ENCODE results near the gene CDK5.

CDK5 gene

DNA sequence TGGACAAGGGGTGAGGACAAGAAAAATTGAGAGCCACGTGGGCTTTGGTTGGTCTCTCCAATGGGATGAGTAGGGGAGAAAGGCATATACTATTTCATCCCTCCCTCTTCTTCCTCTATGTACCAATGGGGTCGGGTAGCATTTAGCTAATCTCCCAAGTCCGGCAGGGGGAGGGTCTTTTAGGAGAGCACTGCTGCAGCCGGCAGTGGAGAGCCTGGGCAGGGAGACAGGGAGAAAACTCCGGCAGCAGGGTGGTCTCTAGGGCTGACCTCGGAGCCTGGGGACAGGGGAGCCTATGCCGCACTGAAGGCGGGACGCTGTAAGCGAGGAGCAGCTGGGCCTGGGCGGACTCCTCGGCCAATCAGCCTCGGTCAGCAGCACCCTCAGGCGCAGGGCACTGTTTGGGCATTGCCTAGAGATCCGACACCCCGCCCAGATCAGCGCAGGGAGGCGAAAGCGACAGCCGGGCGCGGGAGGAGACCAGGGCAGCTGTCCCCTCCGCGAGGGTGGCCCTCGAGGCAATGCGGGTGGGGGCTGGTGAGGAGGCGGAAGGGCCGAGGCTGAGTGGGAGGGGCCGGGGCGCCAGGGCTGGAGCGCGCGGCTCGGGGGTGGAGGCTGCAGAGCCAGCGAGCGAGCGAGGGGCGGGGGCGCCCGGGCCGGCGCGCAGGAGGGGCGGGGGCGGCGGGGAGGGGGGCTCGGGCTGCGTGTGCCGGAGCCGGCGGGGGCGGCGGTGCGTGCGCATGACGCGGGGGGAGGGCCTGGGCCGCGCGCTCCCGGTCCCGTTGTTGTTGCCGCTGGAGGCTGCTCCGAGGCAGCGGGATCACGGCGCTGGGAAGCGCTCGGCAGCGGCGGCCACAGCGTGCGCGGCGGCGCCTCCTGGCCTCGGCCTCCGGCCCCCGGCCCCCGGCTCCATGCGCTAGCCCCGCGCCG is 28.3 kb upstream of the CDK5 start, which contains the start of gene AGAP3:
Gene AGAP3, plus strand, starts transcription at position 785 of the 930 bp plus-strand sequence. CDS start 267 bp downstream, outside the sequence.
- peak; percentile 92 for DNase-seq (ENCODE audit: low read depth)
- H3K9me3 ChIP-seq (ENCODE audit: control insufficient read depth, low read length) = no peaks in the 10 kb centered on the region

DNA sequence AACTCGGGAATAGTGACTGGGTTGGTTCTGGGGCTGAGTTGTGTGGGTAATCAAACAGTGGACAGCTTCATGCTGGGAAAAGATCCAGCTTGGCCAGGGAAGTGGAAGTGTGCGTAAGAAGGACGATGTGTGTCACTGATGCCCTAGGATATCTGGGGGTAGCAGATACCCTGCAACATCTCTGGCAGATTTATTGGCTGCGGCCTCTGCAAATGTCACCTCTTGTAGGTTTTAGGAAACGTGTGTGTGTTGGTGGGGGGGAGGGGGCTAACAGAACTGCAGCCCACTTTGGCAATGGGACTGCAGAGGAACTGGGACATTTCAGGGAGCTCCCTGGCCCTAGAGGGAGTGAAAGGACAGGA is 27.6 kb upstream of the CDK5 start:
- DNase-seq (ENCODE audit: low read depth) = no peak
- Histone ChIP-seq H3K4me1 (ENCODE audit: control insufficient read depth, insufficient read depth, low read length) (peaks cover 57% of the 10 kb centered on the region), H3K27me3 (replicated peaks; ENCODE audit: control insufficient read depth, insufficient read depth, low read length) (no peaks in the 10 kb centered on the region), H3K4me3 (ENCODE audit: low read length) (peak overlapping the region; percentile 80), H3K9ac (ENCODE audit: low read length) (peak overlapping the region; percentile 90), H3K36me3 (ENCODE audit: control insufficient read depth, insufficient read depth, low read length, severe bottlenecking) (no peaks in the 10 kb centered on the region), H3K9me3 (ENCODE audit: control insufficient read depth, low read length) (no peaks in the 10 kb centered on the region)

More for the DNA sequence above, 28.3 kb upstream of the CDK5 start, which contains the start of gene AGAP3:
- H3K9ac ChIP-seq (ENCODE audit: low read length) = peak within 1 kb of the TSS; percentile 90
- no peaks in the 10 kb centered on the region for H3K27me3 ChIP-seq (replicated peaks; ENCODE audit: control insufficient read depth, insufficient read depth, low read length)
- no peaks in the 10 kb centered on the region for H3K36me3 ChIP-seq (ENCODE audit: control insufficient read depth, insufficient read depth, low read length, severe bottlenecking)
- peak within 1 kb of the TSS; percentile 93 for H3K4me3 ChIP-seq (ENCODE audit: low read length)
- peaks cover 63% of the 10 kb centered on the region for H3K4me1 ChIP-seq (ENCODE audit: control insufficient read depth, insufficient read depth, low read length)

DNA sequence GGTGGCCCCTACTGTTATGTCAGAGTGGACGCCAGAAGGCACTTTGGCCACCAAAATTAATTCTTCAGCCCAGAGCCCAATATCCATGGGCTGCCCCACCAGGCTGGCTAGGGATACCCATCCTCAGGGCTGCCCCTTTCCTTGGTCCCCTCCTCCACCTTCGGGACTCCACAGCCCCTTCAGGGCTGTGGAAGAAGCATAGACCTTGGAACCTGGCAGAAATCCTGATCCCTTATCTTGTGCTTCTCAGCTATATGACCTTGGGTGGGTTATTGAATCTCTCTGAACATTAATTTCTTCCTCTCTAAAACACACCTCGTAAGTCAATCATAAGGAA is 26.1 kb upstream of the CDK5 start:
- Histone ChIP-seq H3K9ac (ENCODE audit: low read length) (peak overlapping the region; percentile 99), H3K4me3 (ENCODE audit: low read length) (peak overlapping the region; percentile 94), H3K9me3 (ENCODE audit: control insufficient read depth, low read length) (no peaks in the 10 kb centered on the region), H3K27me3 (replicated peaks; ENCODE audit: control insufficient read depth, insufficient read depth, low read length) (no peaks in the 10 kb centered on the region), H3K36me3 (ENCODE audit: control insufficient read depth, insufficient read depth, low read length, severe bottlenecking) (no peaks in the 10 kb centered on the region), H3K4me1 (ENCODE audit: control insufficient read depth, insufficient read depth, low read length) (peaks cover 53% of the 10 kb centered on the region)
- no peak for DNase-seq (ENCODE audit: low read depth)

DNA sequence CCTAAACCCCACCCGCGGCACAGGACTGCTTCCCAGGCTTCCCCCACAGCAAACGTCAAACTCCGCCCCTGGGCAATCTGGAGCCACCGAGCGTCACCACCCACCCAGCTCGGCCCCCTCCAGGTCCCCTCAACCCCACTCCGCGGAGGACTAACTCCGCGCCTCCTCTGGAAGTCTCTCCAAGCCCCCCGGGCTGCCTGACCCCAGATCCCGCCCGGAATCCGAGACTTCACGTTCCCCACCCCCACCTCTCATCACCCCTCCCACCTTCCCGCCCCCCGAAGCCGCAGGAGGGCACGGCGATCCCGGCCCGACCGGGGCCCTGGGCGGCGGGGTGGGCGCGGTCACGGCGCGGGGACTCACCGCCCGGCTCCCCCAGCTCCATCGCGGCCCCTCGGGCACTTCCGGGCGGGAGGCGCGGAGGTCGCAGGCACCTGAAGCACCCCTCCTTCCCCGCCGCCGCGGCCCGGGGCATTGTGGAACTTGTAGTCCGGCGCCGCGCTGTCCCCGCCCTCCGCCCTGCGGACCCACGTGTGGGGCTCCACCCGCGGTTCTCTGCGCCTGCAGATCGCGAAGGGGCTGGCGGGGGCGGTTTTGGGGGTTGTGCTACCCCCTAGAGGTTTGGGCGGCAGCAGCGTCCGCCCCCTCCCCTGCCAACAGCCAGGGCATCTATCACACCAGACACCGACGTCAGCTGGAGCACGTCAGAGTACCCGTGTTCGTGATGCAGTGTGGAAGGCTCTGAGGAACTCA is 25.6 kb upstream of the CDK5 start, which contains the start of gene TMUB1:
Gene TMUB1, minus strand, starts transcription at position 423 of the 753 bp plus-strand sequence. CDS start 930 bp downstream, outside the sequence.
- no peaks in the 10 kb centered on the region for H3K36me3 ChIP-seq (ENCODE audit: control insufficient read depth, insufficient read depth, low read length, severe bottlenecking)
- peak within 1 kb of the TSS; percentile 99 for H3K9ac ChIP-seq (ENCODE audit: low read length)
- H3K27me3 ChIP-seq (replicated peaks; ENCODE audit: control insufficient read depth, insufficient read depth, low read length) = no peaks in the 10 kb centered on the region
- peak within 1 kb of the TSS; percentile 94 for H3K4me3 ChIP-seq (ENCODE audit: low read length)
- peaks cover 53% of the 10 kb centered on the region for H3K4me1 ChIP-seq (ENCODE audit: control insufficient read depth, insufficient read depth, low read length)
- no peaks in the 10 kb centered on the region for H3K9me3 ChIP-seq (ENCODE audit: control insufficient read depth, low read length)
- DNase-seq (ENCODE audit: low read depth) = peak; percentile 85

DNA sequence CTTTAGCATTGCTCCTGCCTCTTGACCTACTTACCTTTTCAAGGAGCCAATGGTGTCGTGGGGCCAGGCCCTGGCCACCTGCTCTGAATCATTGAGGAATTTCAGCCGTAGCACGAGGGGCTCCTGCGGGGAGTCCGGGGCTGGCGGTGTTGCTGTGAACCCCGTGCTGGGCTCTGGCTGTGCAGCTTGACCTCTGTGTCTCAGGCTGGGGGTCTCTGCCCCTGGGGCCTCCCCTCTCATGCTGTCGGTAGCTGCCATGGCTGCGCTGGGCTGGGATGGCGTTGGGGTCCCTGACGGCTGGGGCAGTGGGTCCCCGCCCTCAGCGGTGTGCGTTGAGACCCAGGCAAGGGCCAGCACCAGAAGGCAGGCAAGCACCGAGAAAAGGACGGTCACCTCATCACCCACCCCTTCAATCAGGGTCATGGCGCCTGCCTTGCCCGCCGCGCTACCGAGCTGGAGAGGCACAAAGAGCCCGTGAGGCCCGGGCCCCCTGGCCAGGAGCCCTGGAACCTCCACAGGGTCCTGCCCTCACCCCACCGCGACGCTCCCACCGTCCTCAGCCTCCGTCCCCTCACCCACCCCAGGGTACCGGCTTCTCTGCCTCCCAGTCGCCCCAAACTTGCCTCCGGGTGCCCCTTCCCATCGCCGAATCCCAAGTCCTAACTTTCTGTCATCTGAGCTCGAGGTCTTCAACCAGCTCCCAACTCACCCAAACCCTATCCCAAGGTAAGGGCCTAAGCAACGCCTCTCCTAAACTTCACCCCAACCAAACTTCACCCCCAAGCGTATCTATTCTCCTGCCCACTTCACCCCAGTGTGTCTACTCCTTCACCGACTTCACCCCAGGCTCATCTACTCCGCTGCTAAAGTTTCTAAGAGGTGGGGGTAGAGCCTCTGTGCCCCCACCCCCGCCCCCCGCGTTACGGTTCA is 24.7 kb upstream of the CDK5 start:
- Histone ChIP-seq H3K36me3 (ENCODE audit: control insufficient read depth, insufficient read depth, low read length, severe bottlenecking) (no peaks in the 10 kb centered on the region), H3K4me1 (ENCODE audit: control insufficient read depth, insufficient read depth, low read length) (peaks cover 54% of the 10 kb centered on the region), H3K4me3 (ENCODE audit: low read length) (peak overlapping the region; percentile 94), H3K9me3 (ENCODE audit: control insufficient read depth, low read length) (no peaks in the 10 kb centered on the region), H3K27me3 (replicated peaks; ENCODE audit: control insufficient read depth, insufficient read depth, low read length) (no peaks in the 10 kb centered on the region), H3K9ac (ENCODE audit: low read length) (peak overlapping the region; percentile 99)
- DNase-seq (ENCODE audit: low read depth) = no peak

DNA sequence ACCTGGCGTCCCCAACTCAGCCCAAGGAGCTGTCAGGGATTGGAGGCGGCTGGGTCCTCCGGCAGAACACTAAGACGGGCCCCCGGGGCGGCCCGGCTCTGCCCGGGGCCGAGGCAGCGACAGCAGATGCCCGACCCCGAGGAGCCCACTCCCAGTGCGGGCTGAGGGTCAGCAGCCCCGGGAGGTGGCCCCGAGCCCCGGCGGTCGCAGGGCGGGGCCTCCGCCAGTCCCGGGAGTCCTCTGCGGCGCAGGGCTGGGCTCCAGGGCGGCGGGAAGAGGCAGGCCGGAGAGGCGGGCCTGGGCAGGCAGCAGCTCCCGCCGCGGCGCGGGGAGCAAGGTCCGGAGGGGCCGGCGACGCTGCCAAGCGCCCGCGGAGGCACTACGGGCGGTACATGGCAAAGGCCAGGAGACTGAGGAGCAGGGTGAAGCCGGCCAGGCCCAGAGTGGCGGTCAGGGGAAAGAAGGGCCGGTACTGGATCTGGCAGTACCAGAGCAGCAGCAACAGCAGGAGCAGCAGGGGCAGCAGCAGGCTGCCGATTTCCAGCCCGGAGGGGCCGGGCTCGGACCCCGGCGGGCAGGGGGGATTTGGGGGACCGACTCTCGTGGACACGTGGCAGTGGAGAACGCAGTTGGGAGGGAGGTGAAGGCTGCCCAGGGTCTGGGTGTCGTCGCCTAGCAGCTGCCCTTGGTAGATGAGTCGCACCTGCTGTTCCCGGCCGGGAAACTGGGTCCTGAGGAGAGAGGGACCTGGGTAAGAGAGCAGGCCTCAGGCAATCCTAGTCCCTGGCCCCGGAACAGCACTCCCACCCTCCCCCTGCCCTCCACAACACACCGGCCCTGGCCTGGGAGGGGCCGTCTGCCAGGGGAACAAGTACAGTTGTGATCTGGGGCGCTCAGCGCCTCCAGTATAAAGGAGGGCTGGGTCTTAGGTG is 23.7 kb upstream of the CDK5 start:
- peak; percentile 42 for DNase-seq (ENCODE audit: low read depth)
- H3K27me3 ChIP-seq (replicated peaks; ENCODE audit: control insufficient read depth, insufficient read depth, low read length) = no peaks in the 10 kb centered on the region
- no peaks in the 10 kb centered on the region for H3K9me3 ChIP-seq (ENCODE audit: control insufficient read depth, low read length)
- H3K9ac ChIP-seq (ENCODE audit: low read length) = peak overlapping the region; percentile 99
- no peaks in the 10 kb centered on the region for H3K36me3 ChIP-seq (ENCODE audit: control insufficient read depth, insufficient read depth, low read length, severe bottlenecking)
- H3K4me1 ChIP-seq (ENCODE audit: control insufficient read depth, insufficient read depth, low read length) = peaks cover 56% of the 10 kb centered on the region
- peak overlapping the region; percentile 94 for H3K4me3 ChIP-seq (ENCODE audit: low read length)

DNA sequence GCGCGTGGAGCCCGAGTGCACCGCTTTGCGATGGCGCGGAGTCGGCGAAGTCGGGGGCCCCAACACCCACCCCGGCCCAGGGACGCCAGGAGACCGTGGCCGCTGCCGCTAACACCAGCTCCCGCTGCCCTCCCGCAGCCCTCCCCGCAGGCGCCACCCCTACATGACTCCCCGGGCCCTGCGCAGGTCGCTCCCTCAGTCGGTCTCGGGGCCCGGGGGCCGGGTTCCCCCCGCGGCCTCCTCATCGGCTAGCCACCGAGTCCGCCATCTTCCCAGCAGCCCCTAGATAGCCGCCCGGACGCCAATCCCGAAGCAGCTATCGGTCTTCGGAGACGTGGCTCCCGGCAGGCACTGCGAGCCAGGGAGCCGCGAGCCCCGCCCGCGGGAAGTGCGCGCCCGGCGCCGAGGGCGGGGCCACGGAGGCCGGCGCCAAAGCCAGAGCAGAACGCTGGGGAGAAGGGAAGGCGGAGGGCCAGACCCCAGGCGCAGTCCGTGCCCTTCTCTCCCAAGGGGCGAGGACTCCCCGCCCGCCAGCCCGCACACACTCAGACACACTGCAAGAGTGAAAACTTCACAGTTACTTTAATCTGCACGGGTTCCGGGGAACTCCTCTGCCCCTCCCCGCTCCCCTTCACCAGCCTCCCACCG is 22.9 kb upstream of the CDK5 start, which contains the start of gene FASTK:
Gene FASTK, minus strand, starts transcription at position 288 of the 648 bp plus-strand sequence. Its CDS starts 43 bp downstream, at position 245.
- DNase-seq (ENCODE audit: low read depth) = peak; percentile 98
- Histone ChIP-seq H3K4me1 (ENCODE audit: control insufficient read depth, insufficient read depth, low read length) (peaks cover 53% of the 10 kb centered on the region), H3K9ac (ENCODE audit: low read length) (peak within 1 kb of the TSS; percentile 99)

DNA sequence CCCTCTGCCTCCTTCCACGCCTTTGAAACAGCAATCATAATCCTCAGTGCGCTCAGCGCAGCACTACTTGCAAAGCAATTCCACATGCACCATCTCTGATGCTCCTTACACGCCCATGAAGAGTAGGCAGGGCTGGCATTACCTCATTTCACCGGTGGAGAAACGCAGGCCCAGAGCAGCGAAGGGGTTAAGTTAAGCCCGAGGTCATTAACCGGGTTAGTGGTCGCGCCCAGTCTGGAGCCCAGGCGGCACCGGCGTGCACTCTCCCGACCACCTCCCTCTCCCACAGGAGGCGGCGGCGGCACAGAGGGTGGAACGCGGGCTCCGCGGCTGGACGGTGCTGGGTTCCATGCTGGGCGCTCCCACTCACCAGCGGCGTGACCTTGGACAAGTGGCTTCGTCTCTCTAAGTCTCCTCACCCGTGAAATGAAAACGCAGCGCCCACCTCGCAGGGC is 22.4 kb upstream of the CDK5 start:
- DNase-seq (ENCODE audit: low read depth) = no peak
- Histone ChIP-seq H3K9me3 (ENCODE audit: control insufficient read depth, low read length) (no peaks in the 10 kb centered on the region), H3K36me3 (ENCODE audit: control insufficient read depth, insufficient read depth, low read length, severe bottlenecking) (peaks cover 12% of the 10 kb centered on the region), H3K9ac (ENCODE audit: low read length) (peak overlapping the region; percentile 99), H3K4me3 (ENCODE audit: low read length) (peak overlapping the region; percentile 94), H3K27me3 (replicated peaks; ENCODE audit: control insufficient read depth, insufficient read depth, low read length) (no peaks in the 10 kb centered on the region), H3K4me1 (ENCODE audit: control insufficient read depth, insufficient read depth, low read length) (peaks cover 48% of the 10 kb centered on the region)

More for the DNA sequence above, 22.9 kb upstream of the CDK5 start, which contains the start of gene FASTK:
- Histone ChIP-seq H3K9me3 (ENCODE audit: control insufficient read depth, low read length) (no peaks in the 10 kb centered on the region), H3K4me3 (ENCODE audit: low read length) (peak within 1 kb of the TSS; percentile 94), H3K36me3 (ENCODE audit: control insufficient read depth, insufficient read depth, low read length, severe bottlenecking) (peaks cover 6% of the 10 kb centered on the region), H3K27me3 (replicated peaks; ENCODE audit: control insufficient read depth, insufficient read depth, low read length) (no peaks in the 10 kb centered on the region)

DNA sequence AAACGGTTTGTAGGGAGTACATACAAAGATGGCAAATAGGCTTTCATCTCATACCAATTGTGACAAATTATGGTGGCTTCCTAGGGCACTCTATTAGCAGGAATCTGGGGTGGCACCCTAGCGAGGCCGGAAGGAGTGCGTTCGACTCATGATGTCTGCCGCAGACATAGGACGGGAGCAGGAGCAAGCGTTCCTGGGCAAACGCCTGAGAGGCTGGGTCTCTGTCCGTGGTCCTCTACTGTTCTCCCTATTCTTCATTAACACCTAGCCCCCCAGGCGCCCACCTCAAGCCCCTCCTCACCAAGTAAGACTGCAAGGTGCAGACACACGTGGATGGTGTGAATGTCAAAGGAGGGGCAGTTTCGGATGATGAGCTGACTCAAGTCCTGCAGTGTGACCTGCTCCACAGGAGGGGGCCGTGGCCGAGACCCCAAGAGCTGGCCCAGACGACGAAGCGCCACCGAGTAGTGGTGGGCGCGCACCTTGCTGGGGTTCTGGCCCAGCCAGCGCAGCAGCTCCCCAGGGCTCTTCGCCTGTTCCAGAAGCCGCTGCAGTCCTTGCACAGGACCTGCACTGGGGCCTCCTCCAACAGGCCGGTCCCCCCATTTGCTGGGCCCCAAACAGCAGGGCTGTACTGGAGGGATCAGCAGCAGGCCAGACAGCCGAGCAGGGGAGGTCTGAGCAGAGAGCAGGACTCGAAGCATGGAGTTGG is 21.7 kb upstream of the CDK5 start:
- Histone ChIP-seq H3K36me3 (ENCODE audit: control insufficient read depth, insufficient read depth, low read length, severe bottlenecking) (peaks cover 19% of the 10 kb centered on the region), H3K27me3 (replicated peaks; ENCODE audit: control insufficient read depth, insufficient read depth, low read length) (no peaks in the 10 kb centered on the region), H3K4me1 (ENCODE audit: control insufficient read depth, insufficient read depth, low read length) (peaks cover 48% of the 10 kb centered on the region), H3K9me3 (ENCODE audit: control insufficient read depth, low read length) (no peaks in the 10 kb centered on the region), H3K4me3 (ENCODE audit: low read length) (peak overlapping the region; percentile 94), H3K9ac (ENCODE audit: low read length) (peak overlapping the region; percentile 99)
- no peak for DNase-seq (ENCODE audit: low read depth)
